NCI-H510A treated with DMSO at 0.1 percent for 48 hours (cell line): Measurements from ENCODE around the gene MC3R.

Experiments used
- DNase-seq: peaks from one replicate; lab custom pipeline; 2025; lab: John Stamatoyannopoulos, UW

The MC3R gene

DNA sequence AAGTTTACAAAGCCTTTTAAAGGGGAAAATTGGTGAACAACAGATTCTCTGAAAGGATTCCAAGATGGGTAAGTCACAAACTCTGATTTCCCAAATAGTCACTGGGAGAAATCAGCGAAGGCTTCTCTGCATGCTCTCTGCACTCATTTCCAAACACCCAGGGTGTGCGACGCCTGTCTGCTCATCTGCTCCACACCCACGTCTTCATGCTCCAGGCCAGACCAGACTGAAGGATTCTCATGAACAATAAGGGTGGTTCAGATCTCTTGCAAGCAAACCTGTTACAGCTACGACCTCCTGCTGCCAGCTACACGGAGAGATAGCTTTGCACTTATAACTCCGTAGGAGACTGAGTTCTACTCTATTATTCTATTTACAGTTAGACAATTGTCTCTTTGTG is 1.4 kb downstream of the MC3R start:
- DNase-seq = no peak

DNA sequence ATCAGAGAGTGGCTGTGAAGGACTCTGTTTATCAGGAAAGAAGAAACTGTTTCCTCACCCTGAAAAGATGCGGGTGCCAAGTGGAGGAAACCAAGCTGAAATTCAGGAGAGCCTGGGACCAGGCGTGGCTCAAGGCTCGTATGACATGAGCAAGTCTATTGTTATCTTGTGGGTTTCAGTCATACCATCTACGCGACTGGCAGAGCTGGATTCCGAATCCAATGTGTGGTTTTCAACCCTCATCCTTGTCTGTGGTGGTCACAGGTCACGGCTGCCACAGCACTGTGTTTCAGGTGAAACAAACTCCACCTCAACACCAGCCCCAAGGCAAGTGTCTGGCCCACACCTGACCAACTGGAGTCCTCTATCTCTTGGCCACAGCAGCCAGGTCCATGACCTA is 9.1 kb downstream of the MC3R start:
- no peak for DNase-seq

DNA sequence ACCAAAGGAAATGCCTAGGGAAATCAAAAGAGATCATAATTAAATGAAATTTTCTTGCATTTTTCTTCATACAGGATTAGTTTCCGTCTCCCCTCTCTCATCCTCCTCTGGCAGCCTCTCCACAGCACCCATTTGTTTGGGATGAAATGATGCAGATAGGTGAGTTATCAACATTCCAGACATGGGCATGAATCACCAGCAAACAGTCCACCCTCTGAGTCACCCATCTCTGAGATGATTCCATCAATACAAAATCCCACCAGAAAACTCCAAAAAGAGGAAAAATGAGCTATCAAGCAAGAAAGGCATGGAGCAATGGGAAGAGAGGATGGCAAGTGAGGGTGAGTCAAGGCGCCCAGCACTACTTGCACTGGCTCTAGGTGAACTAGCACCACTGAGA is 11.4 kb downstream of the MC3R start:
- no peak for DNase-seq

DNA sequence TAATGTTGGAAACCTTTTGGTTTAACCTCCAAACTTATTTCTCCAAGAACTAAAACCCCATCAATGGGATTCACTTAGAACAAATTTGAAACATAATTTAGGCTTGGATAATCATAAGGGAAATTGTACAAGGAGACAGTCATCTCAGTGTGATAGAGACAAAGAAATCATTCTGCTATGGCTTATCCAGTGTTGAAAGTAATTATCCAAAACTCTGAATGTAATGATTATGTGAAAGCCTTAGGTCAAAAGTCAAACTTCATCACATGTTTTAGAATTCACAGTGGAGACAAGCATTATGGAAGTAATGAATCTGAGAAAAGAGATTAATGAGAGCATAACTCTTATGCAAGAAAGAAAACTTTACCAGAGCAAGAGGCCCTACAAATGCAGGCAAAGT is 20.0 kb downstream of the MC3R start:
- DNase-seq = no peak

DNA sequence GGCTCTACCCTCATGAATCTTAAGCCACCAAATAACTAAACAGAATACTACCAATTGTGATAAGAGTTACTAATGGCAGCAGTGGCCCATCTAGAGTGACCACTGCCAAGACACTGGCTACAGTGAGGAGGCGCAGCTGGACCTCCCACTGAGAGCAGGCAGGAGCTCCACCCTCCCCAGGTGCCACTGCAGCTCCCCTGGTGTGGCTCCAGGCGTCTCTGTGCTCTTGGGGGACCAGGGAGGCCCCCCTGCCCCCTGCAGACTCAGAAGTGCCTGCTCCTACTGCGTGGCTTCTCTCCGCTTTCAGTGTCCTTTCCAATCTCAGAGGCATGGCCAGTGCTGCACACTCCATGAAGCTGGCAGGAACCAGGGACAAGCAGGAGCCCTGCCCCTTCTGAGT is 23.4 kb downstream of the MC3R start:
- DNase-seq = no peak

DNA sequence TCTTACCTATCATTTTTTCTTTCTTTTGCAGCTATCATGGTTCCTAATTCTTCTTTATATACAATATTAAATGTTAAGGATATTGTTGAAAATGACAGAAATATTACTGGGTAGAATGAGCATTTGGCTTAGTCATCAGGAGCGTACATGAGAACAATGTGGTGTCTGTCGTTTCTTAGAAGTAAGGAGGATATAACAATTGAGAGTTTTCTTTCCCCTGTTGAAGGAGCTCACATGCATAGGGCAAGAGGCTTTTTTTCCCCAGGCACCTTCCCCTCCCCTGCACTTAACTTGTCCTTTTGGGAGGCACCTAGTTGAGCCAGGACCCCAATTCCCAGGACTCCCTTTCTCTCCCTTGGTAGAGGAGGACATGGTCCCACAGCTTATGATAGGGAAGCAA is 25.0 kb downstream of the MC3R start:
- no peak for DNase-seq

DNA sequence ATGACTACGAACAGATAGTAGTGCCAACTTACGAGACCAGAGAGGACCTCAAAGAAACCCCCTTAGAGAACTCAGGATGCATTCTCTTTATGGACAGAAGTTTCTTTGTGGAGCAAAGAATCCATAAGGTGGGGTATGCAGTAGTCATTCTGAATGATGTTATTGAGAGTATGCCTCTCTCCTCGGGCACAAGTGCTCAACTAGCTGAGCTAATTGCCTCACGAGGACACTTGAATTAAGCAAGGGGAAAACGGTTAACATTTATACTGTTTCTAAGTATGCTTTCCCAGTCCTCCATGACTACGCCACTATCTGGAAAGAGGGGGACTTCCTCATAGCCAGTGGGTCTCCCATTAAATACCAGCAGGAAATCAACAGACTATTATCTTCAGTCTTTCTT is 25.6 kb downstream of the MC3R start:
- no peak for DNase-seq

DNA sequence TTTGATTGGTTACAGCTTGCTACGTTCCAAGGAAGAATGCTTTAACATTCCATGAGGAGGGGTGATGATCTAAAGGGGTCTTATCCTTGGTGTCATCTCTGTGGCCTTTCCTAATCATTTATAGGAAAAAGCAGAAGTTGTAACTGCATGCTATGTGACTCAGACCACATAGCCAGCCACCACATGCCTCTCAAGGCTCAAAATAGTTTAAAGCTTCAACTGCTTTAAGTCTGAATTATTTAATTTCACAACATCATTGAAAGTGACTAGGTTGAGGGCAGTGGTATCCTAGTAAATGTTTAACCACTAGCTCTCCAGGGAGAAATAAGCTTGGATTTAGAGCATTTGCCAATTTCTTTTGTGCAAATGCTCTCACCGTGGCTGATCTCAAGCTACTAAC is 29.7 kb downstream of the MC3R start:
- no peak for DNase-seq

DNA sequence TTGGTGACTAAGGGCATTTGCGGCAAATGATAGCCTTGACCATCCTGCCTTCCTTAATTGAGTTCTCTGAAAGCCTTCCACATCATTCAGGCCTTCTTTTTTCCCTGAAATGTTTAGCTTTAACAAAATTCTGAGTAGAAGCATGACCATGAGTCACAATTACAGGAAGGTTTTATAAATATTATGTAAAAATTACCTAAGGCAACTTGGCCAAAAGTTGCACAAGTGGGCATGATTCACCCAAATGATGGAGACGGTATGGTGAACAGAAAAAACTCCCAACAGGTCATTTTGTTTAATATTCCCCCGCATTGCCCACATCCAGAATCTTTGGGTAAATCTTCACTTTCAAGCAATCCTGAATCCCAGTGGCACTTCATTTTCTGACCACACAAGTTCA is 37.0 kb downstream of the MC3R start:
- no peak for DNase-seq

DNA sequence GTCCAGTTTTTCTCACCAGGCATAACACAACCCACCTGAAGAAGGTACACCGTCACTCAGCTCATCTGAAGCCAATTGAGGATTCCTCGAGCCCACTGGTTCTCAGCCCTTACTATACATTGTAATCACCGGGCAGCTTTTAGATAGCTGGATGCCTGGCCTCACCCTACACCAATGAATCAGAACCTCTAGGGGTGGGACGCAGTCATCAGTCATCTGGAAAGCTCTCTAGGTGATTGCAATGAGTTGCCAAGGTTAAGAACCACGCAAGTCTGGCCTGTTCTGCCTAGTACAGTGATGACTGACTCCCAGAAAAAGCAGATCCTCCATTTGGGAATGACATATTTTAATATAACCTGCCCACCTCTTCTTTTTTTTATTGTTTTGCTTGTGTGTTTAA is 41.1 kb downstream of the MC3R start:
- DNase-seq = no peak

DNA sequence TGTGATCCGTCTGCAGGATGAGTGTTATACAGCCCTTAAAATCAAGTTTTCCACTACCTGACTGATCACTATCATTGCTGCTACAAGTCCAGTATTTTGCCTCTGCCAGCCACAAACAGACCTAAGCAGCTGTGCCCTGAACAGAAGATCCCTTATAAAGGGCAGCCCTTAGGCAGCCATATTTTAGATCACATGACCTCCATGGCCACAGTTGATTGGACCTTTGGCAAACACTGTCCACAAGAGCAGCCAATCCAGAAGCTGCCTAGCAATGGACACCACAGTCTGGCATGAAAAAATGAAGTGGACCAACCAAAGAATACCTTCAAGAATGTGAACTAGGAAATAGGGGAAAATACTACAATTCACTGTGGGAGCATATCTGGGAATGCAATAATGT is 50.8 kb downstream of the MC3R start:
- DNase-seq = no peak
